Cardiac septum (tissue), 1 donor: ENCODE data around the gene ZAP70. TPM values are rescaled to one million over a fixed set of nuclear protein-coding genes. Genes with fewer than 3 reads are reported as not detected.
A peak's percentile ranks its signal among the peaks of the same experiment; 100 is the strongest.
"Not testable (repeated sequence)": the region's sequence is repeated elsewhere in the genome, so short reads cannot be mapped to it uniquely, and the experiment has no call there.

Experiments
- DNase-seq: peaks from one replicate; pipeline ENCODE4 v3.0.0-alpha.2; 2020; ENCODE audit warnings: low spot score
- intact Hi-C: fragments of 100-400 bp; cut with DNase I; formaldehyde crosslinking; loops from one replicate; pipeline ENCODE4 v1.14.0; 2022
- total RNA-seq: library from RNA; stranded (reverse); fragmentation: NEBNext Ultra II Directional; extraction: Animal tissue kit (Norgen Biotek cat#: 25700); gene quantifications from one replicate; pipeline ENCODE4 v1.2.1, GENCODE V29; 2021
- donor health status: DM: no; HTN: no; CAD: no.

The ZAP70 gene
- total RNA-seq, 1 donor from 2014 or later: 1.2 TPM

GRCh38 chr2:97695744-97696143, 17.6 kb upstream of the ZAP70 start:
- intact Hi-C loops: loop anchor here (10.0 kb wide), 1 partner anchor 1631 kb away; no protein-coding TSS in a partner anchor

GRCh38 chr2:97697252-97698235, 15.8 kb upstream of the ZAP70 start:
- peak; percentile 95 for DNase-seq
- intact Hi-C loops: loop anchor here (1.0 to 10.0 kb wide), 2 partner anchors 106 to 1633 kb away; no protein-coding TSS in a partner anchor

More at GRCh38 chr2:97695744-97696143, 17.6 kb upstream of the ZAP70 start:
- DNase-seq: no peak

GRCh38 chr2:97698530-97698929, 14.8 kb upstream of the ZAP70 start:
- DNase-seq: no peak
- intact Hi-C loops: loop anchor here (10.0 kb wide), 1 partner anchor 1634 kb away; no protein-coding TSS in a partner anchor

GRCh38 chr2:97699765-97700444, 13.5 kb upstream of the ZAP70 start:
- DNase-seq: no peak
- intact Hi-C loops: loop anchor here (5.0 to 10.0 kb wide), 2 partner anchors 682 to 1635 kb away; no protein-coding TSS in a partner anchor

GRCh38 chr2:97701186-97701585, 12.2 kb upstream of the ZAP70 start:
- no peak for DNase-seq
- intact Hi-C loops: loop anchor here (5.0 kb wide), 1 partner anchor 681 kb away; no protein-coding TSS in a partner anchor

- intact Hi-C loops: loop anchor here (5.0 kb wide), 1 partner anchor 680 kb away; no protein-coding TSS in a partner anchor
- no peak for DNase-seq
Measured at GRCh38 chr2:97701851-97702465, 11.4 kb upstream of the ZAP70 start.

GRCh38 chr2:97702731-97703470, 10.5 kb upstream of the ZAP70 start:
- DNase-seq: no peak
- intact Hi-C loops: loop anchor here (5.0 kb wide), 1 partner anchor 679 kb away; no protein-coding TSS in a partner anchor

- intact Hi-C loops: loop anchor here (5.0 kb wide), 1 partner anchor 679 kb away; no protein-coding TSS in a partner anchor
- no peak for DNase-seq
Measured at GRCh38 chr2:97703741-97704140, 9.6 kb upstream of the ZAP70 start.

- intact Hi-C loops: loop anchor here (5.0 kb wide), 1 partner anchor 677 kb away; no protein-coding TSS in a partner anchor
- DNase-seq: no peak
Measured at GRCh38 chr2:97704989-97705388, 8.4 kb upstream of the ZAP70 start.

GRCh38 chr2:97706112-97706511, 7.3 kb upstream of the ZAP70 start:
- DNase-seq: no peak
- intact Hi-C loops: no loop called here

GRCh38 chr2:97706708-97707345, 6.5 kb upstream of the ZAP70 start:
- intact Hi-C loops: no loop called here
- no peak for DNase-seq

GRCh38 chr2:97707362-97708047, 5.9 kb upstream of the ZAP70 start:
- intact Hi-C loops: no loop called here
- no peak for DNase-seq

- DNase-seq: no peak
- intact Hi-C loops: no loop called here
Measured at GRCh38 chr2:97708048-97708380, 5.4 kb upstream of the ZAP70 start.

GRCh38 chr2:97708608-97709007, 4.8 kb upstream of the ZAP70 start:
- intact Hi-C loops: no loop called here

GRCh38 chr2:97711394-97711711, 2.0 kb upstream of the ZAP70 start:
- DNase-seq: no peak
- intact Hi-C loops: no loop called here

More at GRCh38 chr2:97708608-97709007, 4.8 kb upstream of the ZAP70 start:
- no peak for DNase-seq

- intact Hi-C loops: not testable (repeated sequence)
Measured at GRCh38 chr2:97712175-97712574, 1.2 kb upstream of the ZAP70 start.

GRCh38 chr2:97712693-97713295, 582 bp upstream of the ZAP70 start:
- intact Hi-C loops: no loop called here
- peak; percentile 62 for DNase-seq

More at GRCh38 chr2:97712175-97712574, 1.2 kb upstream of the ZAP70 start:
- DNase-seq: peak; percentile 29
